GM19099 (cell line): ENCODE measurements around the gene SEMA4D.

ENCODE experiments used
- POLR2A ChIP-seq: IDR thresholded peaks from 3 replicates; pipeline ENCODE4 v1.6.1; 2011; ENCODE audit warnings: low read depth; ENCODE audit not compliant: insufficient read length; ENCODE audit errors: extremely low read depth

SEMA4D gene

GRCh38 chr9:89496645-89497256, 1.2 kb downstream of the SEMA4D start:
- TF ChIP-seq POLR2A = no peak

DNA sequence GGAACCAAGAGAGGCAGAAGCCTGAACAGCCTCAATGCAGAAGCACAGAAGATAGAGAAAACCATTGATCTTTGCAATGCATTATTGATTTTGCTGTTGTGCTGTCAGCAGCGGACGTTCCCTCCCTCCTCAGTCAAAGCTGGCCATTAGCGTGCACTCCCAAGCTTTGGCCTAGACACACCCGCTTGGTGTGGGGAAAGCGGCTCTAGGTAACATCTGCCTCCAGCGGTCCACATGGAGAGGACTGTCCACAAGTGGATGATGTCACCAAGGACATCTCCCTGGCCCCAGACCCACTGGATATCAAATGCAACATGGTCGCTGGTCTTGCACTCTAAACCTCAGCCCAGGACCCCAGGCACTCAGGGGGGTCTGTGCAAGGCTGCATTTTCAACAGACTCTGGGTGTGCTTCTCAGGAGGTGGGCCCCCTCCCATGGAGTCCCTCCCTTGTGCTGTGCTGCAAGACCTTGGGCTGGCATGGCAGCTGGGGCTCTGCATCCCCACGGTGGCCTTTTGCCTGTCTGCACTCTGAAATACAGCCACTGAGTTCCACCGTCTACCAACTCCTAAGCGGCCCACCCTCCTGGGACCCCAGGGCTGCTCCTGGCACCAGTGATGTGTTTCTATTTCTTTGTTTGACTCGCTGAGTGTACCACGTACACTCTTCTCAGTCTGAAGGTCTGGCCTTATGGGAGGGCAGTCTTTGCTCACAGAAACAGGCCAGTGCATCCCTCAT, 1.9 kb downstream of the SEMA4D start:
- no peak for TF ChIP-seq POLR2A

DNA sequence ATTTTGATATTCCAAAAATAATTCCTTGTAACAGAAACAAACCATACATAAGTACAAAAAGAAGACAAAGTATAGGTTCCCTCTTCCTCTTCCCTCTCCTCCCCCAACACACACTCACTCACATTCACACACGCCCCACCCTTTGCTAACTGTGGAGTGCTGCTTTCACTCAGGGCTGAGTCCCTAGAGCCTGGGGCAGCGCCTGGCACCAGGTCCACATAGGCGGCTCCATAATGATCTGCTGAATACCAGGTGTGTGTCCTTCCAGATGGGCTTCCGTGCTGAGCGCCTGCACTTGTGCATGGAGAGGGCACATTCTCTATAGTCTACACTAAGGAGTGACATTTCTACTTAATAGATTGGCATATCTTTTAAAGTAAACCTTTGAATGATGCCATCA, 3.7 kb downstream of the SEMA4D start:
- no peak for TF ChIP-seq POLR2A

DNA sequence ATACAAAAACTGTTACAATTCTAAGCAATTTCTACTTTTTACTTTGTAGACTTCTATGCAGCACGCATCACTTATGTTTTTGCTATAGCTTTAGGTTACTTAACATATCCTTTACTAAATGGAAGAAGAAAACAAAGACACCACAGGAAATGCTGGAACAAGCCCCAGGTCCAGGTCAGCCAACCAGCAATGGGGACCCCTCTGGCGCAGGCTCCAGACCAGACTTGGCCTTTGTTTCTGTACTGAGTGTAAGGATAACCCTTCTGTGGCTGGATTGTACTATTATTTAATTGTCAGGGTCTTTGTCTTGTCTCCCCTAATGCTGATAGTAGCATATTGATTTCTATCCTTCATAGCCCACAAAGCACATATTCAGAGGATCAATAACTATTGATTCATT, 4.2 kb downstream of the SEMA4D start:
- no peak for TF ChIP-seq POLR2A

DNA sequence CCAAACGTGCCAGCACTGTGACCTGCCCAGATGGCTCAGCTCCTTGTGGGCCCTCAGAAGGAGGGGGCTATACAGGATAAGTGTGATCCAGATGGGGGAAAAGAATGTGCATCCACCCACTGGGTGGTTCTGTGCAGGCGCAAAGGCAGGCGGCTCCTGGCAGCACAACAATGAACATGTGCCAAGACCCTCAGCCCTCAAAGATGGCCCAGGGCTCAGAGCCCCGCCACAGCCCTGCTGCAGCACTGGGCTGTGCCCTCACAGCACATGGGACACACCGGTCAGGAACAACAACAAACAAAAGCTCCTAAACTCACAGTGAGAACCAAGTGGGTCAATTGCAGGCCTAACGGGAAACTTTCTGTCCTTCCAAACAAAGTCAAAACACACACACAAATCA, 4.7 kb downstream of the SEMA4D start:
- TF ChIP-seq POLR2A = no peak

DNA sequence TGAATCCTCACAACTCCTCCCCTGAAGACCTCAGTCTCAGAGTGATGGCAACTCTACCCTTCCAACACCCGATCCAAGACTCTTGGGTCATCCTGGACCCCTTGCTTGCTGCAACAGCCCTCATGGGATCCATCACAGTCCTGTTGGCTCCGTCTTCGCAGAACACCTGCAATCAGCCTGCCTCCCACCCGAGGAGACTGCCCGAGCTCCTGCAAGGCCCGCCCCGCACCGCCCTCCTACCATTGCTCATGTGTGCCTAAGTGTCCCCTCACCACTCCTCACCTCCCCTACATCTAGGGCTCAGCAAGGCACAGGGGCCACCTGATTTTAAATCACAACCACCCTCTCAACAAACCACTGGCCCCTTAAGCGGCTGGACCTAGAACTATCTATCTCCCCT, 5.3 kb downstream of the SEMA4D start:
- TF ChIP-seq POLR2A = no peak

DNA sequence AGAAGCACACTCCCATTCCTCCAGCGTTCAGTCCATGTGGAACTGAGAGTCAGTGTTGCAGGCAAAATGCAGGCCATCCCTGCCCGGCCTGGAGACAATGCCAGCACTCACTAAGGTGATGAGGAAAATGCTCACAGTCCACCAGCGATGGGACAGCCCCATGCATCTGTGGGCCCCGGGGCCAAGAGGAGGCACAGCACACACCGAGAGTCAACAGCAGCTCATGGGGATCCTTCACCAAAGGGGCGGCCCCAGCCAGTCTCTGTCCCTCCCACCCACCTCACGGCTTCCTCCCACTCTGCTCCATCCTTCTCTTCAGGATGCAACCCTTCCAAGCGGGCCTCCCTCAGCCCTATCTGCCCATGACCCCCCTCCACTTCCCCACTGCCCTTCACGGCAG, 6.2 kb downstream of the SEMA4D start:
- TF ChIP-seq POLR2A = no peak

DNA sequence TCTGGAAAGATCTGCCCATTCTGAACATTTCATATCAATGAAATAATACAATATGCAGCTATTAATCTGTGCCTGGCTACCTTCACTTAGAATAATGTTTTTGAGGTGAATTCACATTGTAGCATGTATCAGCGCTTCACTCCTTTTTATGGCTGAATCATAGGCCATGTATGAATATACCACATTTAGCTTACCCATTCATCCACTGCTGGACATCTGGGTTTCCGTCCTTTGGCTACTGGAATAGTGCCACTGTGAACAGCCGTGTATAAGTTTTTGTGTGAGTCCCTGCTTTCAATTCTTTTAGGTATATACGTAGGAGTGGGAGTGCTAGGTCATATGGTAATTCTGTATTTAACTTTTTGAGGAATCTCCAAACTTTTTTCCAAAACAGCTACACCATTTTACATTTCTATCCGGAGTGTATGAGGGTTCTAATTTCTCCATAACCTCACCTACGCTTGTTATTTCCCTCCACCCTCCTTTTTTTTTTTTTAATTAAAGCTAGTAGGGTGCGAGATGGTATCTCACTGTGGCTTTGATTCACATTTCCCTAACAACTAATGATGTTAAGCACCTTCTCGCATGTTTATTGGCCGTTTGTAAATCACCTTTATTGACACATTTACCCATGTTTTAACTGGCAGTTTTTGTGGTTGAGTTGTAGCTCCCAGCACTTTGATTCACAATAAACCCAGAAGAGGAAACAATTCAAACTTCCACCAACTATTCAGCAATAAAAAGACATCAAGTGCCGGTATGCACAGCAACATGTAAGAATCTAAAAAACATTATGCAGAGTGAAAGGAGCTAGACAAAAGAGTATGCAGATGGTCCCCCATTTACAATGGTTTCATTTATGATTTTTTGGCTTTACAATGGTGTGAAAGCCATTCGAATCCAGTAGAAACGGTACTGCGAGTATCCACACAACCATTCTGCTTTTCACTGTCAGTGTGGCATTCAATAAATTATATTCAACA, 8.1 kb downstream of the SEMA4D start:
- TF ChIP-seq POLR2A = no peak

- no peak for TF ChIP-seq POLR2A
Observed at GRCh38 chr9:89488936-89489335, 9.0 kb downstream of the SEMA4D start.

GRCh38 chr9:89488131-89488530, 9.8 kb downstream of the SEMA4D start:
- no peak for TF ChIP-seq POLR2A

- TF ChIP-seq POLR2A = no peak
Observed at GRCh38 chr9:89486681-89487080, 11.2 kb downstream of the SEMA4D start.

DNA sequence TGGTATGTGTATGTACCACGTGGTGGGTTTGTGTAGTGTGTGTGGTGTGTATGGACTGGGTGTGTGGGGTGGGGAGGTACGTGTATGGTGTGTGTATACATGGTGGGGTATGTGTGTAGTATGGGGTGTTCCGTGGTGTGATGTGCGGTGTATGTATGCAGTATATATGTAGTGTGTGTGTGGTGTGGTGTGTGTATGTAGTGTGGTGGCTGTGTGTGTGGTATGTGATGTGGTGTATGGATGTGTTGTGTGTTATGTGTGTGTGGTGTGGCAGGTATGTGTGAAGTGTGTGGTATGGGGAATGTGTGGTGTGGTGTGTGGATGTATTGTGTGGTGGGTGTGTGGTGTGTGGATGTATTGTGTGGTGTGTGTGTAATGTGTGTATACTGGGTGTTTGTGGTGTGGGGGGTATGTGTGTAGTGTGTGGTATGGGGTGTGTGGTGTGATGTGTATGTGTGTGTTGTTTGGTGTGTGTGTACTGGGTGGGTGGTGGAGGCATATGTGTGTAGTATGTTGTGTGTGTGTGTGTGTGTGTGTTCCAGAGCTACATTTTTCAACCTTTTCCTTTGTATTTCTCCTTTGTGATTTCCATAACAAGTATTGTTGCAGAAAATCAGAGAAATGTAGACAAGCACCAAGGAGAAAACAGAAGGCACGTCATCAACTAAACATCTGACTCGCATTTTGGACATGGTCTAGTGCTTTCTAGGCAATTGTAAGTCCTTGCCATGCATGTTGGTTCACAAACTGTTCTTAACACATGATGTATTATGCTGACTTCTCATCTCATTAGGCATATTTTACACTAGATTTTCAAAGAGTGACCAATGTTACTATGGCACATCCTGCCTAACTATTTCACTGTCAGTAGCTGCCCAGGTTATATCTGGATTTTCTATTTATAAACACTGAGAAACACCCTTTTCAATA, 13.2 kb downstream of the SEMA4D start:
- TF ChIP-seq POLR2A = no peak

DNA sequence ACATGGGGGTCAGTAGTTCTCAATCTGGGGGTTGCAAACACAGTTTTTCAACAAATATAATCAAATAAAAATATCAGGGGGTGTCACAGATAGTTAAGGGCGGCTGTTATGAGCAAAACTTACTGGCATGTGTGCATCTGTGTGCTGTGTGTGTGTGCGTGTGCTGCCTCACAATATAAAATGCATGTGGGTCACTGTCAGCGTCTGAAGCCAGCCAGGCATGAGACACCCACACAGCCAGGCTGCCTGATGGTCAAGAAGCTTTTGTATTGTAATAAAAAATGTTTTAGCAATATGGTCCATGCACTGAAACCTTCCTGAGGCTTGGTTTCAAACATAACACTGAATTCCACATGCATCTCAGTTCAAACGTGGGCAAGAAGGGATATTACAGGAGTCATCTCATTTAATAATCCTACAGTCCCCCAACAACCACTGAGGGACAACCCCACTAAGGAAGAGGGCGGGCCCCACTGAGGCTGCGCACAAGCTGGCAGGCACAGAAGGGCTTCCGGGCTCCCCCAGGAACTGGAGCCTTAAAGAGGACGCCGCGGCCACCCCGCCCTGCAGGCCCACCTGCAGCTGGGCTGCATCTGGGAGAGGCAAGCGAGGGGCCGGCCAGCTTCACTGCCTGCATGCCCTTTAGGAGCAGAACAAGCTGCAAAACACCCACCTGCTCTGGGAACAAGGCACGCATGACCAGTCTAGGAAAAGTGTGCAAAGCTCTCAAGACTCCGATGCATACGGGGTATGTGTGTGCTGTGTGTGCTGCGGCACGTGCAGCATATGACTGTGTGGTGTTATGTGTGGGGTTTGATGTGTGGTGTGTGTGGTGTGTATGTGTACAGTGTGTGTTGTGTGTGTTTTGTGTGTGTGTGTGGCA, 14.1 kb downstream of the SEMA4D start:
- no peak for TF ChIP-seq POLR2A
